GM18502 (cell line): ENCODE measurements around the gene PINLYP.

Experiments
- ATAC-seq: cut with Tn5 transposase; IDR thresholded peaks from one replicate; pipeline ENCODE4 v1.9.1; 2021; ENCODE audit warnings: mild to moderate bottlenecking; ENCODE audit not compliant: unreplicated experiment, poor library complexity

The PINLYP gene

DNA sequence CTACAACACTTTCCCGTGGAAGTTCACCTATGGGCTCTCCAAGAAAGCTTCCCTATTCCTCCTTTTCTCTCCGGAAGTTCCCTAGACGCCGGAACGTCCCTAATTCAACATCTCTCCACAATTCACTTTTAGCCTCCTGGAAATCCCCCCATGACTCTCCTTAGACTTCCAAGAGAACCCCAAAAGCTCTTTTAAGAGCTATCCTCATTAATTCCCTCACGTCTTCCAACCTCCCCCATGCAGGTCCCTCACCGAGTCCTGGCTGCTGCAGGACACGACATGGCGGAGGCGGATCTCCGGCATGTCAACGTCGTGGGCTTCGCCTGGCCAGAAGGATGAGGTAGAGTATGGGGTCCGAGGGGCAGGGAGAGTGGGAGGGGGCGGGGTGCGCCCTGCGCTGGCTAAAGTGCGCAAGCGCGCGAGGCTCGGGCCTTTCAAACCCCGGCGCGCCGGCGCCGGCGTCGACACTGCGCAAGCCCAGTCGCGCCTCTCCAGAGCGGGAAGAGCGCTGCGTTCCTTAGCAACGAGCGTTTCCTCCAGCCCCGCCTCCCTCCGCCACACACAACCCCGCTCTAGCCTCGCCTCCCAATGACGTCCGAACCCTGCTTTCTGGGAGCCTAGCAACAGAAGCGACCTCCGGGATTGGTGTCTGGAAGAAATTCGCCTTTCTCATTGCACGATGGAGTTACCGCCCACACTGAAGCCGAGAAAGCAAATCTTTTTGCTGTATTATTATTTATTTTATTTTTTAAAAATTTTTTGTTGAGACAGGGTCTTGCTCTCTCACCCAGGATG lies at the start of gene PINLYP, which contains the start of gene XRCC1:
PINLYP (plus strand) TSS at position 646 of the 795 bp plus-strand sequence. CDS start 1,391 bp downstream, outside the sequence.
XRCC1 (minus strand) TSS at position 372 of the 795 bp plus-strand sequence; CDS start at position 303, 69 bp downstream.
- ATAC-seq = peak; percentile 95

DNA sequence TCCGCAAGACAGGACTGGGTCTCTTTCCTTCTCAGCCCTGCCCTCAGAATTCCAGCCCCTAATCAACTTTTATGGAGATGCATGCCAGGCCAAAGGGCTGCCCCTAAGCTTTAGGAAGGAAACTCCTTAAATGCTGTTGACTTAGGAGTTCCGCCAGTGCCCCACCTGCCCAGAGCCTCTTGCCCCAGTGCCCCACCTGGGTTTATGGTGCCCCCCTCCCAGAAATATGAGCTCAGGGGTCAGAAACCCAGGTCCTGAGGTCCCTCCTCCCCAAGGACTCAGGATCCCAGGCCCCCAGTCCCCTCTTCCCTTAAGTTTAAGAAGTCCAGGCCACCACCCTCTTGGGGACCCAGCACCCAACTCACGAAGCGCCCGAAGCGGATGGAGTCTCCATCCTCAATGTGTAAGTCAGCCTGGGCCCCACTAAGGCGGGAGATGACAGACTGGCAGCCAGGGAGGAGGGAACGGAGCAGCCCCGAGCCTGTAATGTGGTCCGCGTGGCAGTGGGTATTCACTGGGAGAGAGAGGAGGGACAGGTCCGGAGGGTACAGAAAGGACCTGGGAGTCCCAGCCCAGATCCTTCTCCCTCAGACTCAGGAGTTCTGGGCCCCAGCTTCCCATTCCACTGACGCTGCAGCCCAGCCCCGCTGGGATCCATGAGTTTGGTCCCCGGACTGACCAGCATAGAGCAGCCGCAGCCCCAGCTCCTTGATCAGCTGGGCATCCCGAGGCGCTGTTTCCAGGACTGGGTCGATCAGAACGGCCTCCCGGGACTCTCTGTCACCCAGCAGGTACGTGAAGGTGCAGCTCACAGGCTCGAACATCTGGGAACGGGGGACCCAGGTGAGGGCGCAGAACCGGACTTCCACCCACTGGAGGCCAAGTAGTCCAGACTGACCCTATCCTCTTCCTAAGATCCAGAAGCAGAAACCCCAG lies 49.5 kb upstream of the PINLYP start:
- ATAC-seq = no peak

DNA sequence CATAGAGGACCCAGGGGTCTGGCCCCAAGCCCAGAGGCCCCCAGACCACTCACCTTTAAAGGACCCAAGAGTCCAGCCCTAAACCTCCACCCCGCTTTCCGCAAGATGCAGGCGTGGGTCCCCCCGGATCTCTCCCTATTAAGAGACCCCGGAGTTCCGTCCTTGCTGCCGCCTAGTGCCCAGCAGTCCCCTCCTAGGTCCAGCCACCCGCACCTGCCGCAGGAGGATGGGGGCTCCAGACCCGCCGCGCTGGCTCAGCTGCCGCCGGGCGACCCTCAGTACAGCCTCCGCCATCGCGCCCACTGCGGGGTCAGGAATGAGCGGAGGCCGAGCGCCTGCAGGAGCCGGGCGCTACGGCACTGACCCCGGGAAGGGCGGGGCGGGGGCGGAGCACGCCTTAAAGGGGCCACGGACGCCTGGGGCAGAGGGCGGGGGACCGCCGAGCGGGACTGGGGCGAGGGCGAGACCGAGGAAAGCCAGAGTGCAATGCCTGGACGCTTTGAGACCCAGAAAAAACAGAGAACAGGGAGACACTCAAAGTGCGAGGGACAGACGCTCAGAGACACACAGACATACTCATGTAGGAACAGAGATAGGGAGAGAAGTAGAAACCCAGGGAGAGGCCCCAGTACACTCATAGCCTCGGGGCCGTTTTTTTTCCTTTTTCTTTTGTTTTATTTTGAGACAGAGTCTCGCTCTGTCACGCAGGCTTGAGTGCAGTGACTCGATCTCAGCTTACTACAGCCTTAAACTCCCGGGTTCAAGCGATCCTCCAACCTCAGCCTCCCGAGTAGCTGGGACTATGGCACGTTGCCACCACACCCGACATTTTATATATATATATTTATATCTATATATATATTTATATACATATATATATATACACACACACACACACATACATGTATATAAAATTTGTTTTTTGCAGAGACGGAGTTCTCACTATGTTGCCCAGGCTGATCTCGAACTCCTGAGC lies 48.4 kb upstream of the PINLYP start, which contains the start of gene ETHE1:
ETHE1 (minus strand) TSS at position 318 of the 976 bp plus-strand sequence; CDS start at position 294, 24 bp downstream.
- peak; percentile 70 for ATAC-seq

DNA sequence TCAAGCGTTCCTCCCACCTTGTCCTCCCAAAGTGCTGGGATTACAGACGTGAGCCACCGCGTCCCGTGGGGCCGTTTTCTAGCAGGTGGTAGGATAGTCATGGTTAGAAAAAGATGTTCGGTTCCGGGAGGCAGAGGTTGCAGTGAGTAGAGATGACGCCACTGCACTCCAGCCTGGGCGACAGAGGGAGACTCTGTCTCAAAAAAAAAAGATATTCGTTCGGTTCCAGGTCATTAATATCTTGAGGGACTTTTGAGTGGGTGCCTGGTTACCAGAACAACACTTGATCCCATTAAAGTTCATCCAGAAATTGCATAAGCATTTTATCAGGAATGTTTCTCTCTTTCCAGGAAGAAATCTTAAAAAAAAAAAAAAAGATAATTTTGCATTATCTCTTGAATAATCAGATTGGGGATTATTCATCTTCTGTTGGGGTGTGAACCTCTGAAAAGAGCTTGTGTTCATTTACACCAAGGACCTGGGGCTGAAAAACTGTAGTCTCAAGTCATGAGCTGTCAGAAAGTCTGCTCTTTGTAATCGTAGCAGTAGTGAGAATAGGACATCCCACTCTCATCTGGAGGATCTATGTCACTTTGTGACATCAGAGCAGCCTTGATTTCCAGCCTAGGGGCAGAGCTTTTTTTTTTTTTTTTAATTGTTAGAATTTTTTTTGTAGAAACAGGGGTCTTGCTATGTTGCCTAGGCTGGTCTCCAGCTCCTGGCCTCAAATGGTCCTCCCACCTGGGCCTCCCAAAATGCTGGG lies 47.6 kb upstream of the PINLYP start:
- no peak for ATAC-seq

DNA sequence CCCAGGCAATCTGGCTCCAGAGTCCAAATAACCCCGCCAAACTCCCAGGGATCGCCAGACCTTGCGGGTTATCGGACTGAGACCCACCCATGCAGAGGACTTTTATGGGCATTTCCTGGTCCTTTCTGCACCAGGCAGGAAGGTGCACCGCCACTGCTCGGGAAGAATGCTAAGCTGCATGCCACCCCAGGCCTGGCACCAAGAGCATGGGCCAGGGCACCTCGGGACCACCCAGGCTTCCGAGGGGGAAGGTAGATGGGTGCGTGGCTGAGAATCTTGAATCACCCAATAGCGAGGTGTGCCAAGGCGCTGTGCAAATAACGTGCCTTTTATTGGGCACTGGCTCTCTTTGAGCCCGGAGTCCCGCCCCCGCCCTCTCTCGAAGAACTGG lies 43.0 kb upstream of the PINLYP start:
- ATAC-seq = peak; percentile 15

DNA sequence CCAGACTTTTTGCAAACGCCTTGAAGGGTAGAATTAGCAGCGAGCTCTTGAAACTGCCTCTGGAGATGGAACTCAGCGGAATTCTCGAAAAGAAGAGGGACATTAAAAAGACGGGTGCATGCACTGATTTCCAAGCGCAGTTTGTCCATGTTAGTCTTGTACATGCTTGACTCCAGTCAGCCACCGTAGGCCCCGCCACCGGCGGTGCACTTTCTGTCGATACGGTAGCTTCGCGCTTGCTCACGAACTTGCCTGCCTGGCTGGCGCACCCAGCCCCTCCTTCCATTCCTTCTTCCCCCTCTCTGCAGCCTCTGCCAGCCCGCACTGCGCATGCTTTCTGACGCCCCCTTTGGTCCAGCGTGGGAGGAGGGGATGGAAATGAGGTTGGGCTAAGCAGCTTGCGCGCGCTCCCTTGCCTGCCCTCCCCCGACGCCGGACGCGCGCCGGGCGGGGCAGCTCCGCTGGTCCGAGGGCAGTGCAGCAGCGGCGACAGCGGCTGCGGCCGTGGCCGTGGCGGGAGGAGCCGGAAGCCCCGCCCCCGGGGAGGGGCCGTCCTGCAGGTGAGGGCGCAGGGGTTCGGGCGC lies 42.5 kb upstream of the PINLYP start, which contains the start of gene ZNF575:
ZNF575 (plus strand) TSS at position 227 of the 584 bp plus-strand sequence. CDS start 1,235 bp downstream, outside the sequence.
- ATAC-seq = peak; percentile 58

DNA sequence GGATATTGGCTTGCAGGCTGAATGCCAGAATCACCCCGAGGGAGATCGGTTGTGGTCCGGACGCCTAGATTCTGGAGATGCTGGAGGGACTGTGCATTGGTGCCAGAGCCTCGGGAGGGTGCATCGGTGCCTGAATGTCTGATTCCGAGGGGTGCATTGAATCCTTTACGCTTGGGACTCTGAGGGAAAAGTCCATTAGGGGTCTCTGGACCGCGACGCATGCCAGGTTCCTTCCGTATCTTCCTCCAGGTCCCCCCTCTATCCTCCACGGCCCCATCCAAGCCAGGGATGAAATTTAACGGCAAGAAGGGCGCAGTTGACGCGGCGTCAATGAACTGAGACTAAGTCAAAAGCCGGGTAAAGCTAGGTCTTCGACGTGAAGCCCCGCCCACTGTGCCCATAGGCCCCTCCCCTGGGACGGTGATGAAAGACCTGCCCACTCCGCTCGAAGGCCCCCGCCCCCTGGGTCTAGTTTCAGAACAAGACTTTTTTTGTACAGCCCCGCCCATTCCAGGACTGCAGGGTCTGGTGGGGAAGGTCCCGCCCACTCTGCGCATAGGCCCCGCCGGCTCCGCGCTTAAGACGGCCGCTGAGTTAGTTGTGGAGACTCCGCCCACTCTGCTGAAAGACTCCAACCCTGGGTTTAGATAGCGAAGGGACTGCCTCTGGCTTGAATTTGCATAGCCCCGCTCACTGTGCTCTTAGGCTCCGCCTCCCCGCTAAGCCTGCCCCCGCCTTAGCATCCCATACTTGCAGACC lies 41.9 kb upstream of the PINLYP start:
- ATAC-seq = peak; percentile 77

DNA sequence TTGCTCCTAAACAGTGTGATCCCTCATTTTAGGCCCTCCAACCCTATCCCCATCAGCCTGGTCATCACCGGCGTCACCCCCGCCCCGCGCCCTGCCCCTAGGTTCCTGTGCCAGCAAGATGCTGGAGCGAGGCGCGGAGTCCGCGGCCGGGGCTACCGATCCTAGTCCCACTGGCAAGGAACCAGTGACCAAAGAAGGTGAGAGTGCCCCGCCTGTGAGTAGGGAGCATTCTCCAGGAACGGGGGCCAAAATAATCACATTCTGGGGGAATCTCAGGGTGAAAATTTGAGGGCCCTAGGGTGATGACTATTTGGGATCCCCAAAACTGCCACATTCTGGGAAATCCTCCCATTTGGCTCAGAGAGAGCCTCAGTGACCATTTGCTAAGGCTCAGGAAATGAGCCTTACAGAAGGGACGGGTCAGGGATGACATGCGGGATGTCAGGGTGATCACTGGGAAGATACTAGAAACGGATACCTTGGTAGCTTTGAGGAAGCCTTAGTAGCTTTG lies 41.2 kb upstream of the PINLYP start:
- no peak for ATAC-seq

DNA sequence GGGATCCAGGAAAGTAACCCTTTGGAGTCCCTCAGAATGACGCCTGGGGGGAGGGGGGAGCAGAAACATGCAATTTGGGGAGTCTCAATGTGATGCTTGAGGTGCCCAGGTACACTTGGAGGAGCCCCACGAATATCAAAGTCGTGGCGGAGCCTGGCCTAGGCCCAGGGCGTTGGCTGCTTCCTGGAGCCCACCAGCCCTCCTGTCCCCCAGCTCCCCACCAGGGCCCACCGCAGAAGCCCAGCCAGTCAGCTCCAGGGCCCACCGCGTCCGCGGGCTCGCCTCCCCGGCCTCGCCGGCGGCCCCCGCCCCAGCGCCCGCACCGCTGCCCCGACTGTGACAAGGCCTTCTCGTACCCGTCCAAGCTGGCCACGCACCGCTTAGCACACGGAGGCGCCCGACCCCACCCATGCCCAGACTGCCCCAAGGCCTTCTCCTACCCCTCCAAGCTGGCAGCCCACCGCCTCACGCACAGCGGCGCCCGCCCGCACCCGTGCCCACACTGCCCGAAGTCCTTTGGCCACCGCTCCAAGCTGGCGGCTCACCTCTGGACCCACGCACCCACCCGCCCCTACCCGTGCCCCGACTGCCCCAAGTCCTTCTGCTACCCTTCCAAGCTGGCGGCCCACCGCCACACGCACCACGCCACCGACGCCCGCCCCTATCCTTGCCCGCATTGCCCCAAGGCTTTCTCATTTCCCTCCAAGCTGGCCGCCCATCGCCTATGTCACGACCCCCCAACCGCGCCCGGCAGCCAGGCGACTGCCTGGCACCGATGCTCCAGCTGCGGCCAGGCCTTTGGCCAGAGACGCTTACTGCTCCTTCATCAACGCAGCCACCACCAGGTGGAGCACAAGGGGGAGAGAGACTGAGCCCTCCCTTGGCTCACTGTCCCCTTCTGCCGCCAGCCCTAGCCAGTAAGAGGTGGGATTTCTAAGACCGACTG lies 40.5 kb upstream of the PINLYP start:
- ATAC-seq = no peak

DNA sequence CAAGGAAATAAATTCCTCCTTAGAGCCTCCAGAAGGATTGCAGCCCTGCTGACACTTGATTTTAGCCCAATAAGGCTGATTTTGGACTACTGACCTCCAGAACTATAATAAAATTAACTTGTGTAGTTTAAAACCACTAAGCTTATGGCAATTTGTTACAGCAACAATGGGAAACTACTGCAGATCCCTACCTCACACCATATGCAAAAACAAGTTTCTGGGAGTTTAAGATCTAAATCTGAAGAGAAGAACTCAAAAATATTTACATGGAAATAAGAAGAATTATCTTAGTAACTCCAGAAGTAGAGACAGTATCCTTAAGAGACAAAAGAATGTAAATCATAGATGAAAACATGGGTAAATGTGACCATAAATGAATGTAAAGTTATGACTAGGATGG lies 36.7 kb upstream of the PINLYP start:
- no peak for ATAC-seq

DNA sequence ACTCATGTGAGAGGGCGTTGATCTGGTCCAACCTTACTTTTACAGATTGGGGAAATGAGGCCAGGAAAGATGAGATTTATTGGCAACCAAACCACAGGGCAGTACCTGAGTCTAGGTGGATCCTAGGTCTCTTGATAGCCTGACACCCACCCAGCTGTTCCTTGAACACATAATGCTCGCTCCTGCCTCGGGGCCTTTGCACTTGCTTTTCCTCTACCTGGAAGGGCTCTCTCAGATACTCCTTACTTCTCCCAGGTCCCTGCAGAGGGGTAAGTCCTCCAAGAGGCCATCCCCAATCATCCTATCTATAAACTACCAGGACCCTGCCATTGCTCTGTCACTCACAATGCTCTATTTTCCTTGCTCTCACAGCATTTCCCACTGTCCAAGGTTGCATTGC lies 35.2 kb upstream of the PINLYP start:
- no peak for ATAC-seq

DNA sequence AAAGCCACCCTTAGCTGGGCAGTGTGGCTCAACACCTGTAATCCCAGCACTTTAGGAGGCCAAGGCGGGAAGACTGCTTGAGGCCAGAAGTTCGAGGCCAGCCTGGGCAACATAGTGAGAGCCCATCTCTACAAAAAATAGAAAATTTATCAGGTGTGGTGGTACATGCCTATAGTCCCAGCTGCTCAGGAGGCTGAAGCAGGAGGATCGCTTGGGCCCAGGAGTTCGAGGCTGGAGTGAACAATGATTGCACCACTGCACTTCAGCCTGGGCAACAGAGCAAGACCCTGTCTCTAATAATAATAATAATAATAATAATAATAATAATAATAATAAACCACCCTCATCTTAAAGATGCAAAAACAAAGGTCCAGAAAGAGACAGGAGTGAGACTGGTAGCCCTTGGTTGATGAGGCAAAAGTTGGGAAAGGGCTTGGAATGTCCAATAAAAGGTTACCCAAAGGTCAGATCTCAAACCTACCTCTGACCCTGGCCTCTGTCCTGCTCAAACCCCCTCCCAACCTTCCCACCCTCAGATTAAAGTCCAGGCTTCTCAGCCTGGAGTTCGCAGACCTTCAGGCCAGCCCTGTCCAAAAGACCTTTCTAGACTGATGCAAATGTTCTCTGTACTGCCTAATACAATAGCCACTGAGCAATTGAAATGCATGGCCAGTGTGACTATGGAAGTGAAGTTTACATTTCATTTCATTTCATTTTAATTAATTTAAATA lies 33.5 kb upstream of the PINLYP start:
- ATAC-seq = no peak

DNA sequence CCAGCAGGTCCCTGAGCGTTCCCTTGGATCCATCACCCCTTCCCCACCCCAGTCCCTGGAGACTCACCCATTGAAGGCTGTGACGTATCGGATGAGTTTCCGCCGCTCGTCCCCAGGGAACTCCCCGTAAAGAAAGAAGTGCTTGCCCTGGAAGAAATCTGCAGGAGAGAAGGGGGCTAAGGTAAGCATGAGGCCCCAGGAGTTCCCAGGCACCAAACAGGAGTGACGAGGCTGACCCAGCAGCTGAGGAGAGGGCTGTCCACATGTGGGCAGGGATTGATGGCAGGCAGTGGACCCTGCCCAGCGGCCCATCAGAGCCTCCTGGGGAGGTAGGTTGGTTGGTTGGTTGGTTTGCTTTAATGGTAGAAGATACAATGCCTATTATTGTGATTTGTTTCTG lies 31.5 kb upstream of the PINLYP start:
- no peak for ATAC-seq

DNA sequence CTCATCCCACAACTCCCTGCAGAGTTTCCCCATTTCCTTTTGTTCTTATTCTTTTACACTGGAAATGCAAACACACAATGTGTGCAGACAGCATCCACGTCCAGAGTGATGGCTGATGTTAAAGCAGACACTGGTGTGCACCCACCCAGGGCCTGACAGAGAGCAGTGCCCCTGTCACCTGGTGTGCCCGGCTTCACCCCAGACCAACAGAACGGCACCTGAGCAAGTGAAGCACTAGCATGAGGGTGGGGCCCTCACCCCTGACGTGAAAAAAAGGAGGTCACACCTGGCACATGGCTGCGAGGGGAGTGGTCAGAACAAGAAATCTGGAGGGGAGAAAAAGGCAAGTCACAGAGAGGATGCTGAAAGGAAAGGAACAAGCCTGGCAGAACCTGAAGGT lies 30.3 kb upstream of the PINLYP start:
- no peak for ATAC-seq

DNA sequence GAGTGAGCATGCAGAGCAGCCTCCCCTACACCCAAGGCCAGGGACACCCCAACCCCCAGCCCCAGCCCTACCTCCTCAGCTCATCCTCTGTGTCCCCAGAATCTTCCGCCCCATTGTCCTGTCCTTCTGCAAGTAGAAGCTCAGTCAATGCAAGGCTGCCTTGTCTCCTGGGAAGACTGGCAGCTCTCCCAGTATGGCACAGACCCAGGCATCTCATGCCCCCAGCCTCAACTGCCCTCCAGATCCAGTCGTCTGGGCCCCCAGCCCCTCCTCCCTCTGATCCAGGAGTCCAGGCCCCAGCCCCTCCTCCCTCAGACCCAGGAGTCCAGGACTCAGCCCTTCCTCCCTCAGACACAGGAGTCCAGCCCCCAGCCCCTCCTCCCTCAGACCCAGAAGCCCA lies 29.6 kb upstream of the PINLYP start:
- ATAC-seq = no peak

DNA sequence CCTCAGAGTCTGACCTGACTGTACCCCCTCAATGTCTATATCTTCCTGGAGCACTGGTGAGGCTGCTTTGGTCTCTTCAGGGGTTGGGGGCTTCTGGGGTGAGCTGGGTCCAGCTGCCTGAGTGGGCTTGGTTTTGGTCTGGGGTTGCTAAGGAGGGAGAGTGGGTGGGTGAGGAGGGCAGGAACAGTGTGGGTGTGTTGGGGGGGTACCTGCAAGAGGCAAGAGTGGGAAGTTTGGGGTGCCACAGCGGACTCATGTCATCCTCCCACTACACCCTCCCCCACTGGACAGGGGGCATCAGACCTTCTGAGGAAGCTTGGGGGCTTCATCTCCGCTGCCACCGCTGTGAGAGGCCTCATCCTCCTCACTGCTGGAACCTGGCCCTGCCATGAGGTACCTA lies 29.0 kb upstream of the PINLYP start:
- no peak for ATAC-seq
